Spleen (tissue), 3 donors: Measurements from ENCODE around the gene RBMS1.

Experiments used
- POLR2A ChIP-seq, 3 donors: fragments of 450-650 bp; IDR thresholded peaks; one replicate each; pipeline ENCODE4 v1.5.1; 2017; ENCODE audit warnings: antibody characterized with exemption in 3 of 3, mild to moderate bottlenecking in 1 of 3
- POLR2AphosphoS5 ChIP-seq, 3 donors: sonication (generic); formaldehyde crosslinking; IDR thresholded peaks; one replicate each; pipeline ENCODE4 v1.5.1; 2017; ENCODE audit warnings: antibody characterized with exemption in 3 of 3

DNA sequence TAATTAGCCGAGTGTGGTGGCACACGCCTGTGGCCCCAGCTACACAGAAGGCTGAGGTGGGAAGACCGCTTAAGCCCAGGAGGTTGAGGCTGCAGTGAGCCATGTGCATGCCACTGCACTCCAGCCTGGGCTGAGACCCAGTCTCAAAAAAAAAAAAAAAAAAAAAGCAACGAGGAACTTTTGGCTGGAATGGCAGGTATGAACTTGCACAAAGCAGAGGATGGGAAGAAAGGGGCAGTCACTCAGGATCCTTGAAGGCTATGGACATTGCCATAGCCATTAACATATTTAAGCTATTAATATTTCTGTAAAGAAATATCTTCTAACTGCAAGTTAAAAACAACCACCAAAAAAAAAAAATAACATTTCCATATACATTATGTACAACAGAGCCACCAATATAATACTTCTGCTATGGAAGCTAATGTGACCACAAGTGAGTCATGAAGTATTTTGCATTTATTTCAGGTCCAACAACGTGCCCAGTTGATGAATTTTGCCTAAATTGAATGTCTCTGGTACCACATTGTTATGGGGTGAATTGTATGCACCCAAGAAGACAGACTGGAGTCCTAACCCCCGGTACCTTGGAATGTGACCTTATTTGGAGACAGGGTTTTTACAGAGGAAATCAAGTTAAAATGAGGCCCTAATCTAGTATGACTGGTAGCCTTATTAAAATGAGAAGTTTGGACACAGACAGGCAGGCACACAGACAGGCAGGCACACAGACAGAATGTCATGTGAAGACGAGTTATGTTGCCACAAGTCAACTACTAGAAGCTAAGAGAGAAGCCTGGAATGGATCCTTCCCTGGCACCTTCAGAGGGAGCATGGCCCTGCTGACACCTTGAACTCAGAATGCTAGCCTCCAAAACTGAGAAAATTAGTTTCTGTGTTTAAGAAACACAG is 102.8 kb downstream of the RBMS1 start:
- TF ChIP-seq POLR2AphosphoS5 (IDR thresholded peaks at IDR 0.05), result no peak
- TF ChIP-seq POLR2A (IDR thresholded peaks at IDR 0.05), result no peak
